Activated T-cell treated with anti-CD3 and anti-CD28 coated beads, Interleukin-2, amount 50 U/mL, for 72 hours (primary cell): ENCODE measurements around the gene SIGLEC1. TPM values are rescaled to one million over a fixed set of nuclear protein-coding genes. Genes with fewer than 3 reads are reported as not detected.
A peak's percentile ranks its signal among the peaks of the same experiment; 100 is the strongest.

Experiments used
- ATAC-seq, 2 donors: fragments of 150-1000 bp; cut with Tn5 transposase; replicated peaks in 1 of 2; 2 replicates each; pipeline ENCODE4 v1.10.0; 2021; ENCODE audit warnings: moderate library complexity in 2 of 2, mild to moderate bottlenecking in 1 of 2
- DNase-seq, 2 donors: peaks; one replicate each; pipeline ENCODE4 v3.0.0; 2021 to 2022; ENCODE audit warnings: mixed read lengths in 1 of 2
- H3K27ac Mint-ChIP-seq: one replicate; pipeline ENCODE4 v1.8.0; 2022; ENCODE audit warnings: mild to moderate bottlenecking, moderate library complexity, mixed read lengths
- H3K27me3 Mint-ChIP-seq: one replicate; pipeline ENCODE4 v1.8.0; 2022; ENCODE audit warnings: low read depth, mixed read lengths
- H3K36me3 Mint-ChIP-seq, 2 donors: one replicate each; pipeline ENCODE4 v1.8.0; 2022; ENCODE audit warnings: mixed read lengths in 2 of 2, mild to moderate bottlenecking in 1 of 2; ENCODE audit not compliant: insufficient read depth in 2 of 2
- H3K4me1 Mint-ChIP-seq: one replicate; pipeline ENCODE4 v1.8.0; 2022; ENCODE audit warnings: low read depth, mixed read lengths
- H3K4me3 Mint-ChIP-seq, 2 donors: one replicate each; pipeline ENCODE4 v1.8.0; 2022; ENCODE audit warnings: mild to moderate bottlenecking in 2 of 2, mixed read lengths in 2 of 2, moderate library complexity in 2 of 2
- H3K9me3 Mint-ChIP-seq, 2 donors: one replicate each; pipeline ENCODE4 v1.8.0; 2022; ENCODE audit warnings: mixed read lengths in 2 of 2
- total RNA-seq, 2 donors: library from RNA; stranded (reverse); gene quantifications; one replicate each; pipeline ENCODE4 v1.2.3, GENCODE V29; 2022

The SIGLEC1 gene
- total RNA-seq, 2 donors from 2014 or later = 0.02 TPM; not detected in 1

DNA sequence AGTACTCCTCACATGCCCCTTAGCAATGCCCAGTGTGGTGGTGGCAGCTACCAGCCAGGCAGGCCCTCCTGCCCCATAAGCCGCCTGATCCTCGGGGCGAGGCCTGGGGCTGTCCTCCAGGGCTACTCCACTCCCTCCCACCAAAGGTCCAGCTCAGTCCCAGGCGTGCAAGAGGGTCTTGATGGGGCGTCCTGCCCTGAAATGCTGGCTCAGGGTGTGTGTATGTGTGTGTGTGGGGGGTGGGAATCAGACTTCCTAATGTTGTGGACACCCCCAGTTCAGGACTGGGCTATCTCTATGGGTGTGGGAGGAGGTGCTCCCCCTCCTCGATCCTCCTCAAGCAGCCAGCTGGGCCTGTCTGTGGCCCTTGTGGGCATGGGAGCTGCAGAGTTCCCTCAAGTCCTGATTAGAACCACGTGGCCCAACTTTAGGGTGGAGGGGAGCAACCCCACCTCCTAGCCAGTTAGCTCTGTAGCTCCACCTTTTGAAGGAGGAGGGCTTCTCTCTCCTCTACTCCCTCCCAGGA lies 27.6 kb upstream of the SIGLEC1 start:
- no peak overlapping the region for H3K4me3 Mint-ChIP-seq
- no peak for ATAC-seq
- no peaks in the 10 kb centered on the region for H3K9me3 Mint-ChIP-seq
- peaks cover 5% of the 10 kb centered on the region for H3K4me1 Mint-ChIP-seq
- DNase-seq = no peak
- H3K27me3 Mint-ChIP-seq = peaks cover 9% of the 10 kb centered on the region
- no peaks in the 10 kb centered on the region for H3K36me3 Mint-ChIP-seq
- H3K27ac Mint-ChIP-seq = no peak overlapping the region

DNA sequence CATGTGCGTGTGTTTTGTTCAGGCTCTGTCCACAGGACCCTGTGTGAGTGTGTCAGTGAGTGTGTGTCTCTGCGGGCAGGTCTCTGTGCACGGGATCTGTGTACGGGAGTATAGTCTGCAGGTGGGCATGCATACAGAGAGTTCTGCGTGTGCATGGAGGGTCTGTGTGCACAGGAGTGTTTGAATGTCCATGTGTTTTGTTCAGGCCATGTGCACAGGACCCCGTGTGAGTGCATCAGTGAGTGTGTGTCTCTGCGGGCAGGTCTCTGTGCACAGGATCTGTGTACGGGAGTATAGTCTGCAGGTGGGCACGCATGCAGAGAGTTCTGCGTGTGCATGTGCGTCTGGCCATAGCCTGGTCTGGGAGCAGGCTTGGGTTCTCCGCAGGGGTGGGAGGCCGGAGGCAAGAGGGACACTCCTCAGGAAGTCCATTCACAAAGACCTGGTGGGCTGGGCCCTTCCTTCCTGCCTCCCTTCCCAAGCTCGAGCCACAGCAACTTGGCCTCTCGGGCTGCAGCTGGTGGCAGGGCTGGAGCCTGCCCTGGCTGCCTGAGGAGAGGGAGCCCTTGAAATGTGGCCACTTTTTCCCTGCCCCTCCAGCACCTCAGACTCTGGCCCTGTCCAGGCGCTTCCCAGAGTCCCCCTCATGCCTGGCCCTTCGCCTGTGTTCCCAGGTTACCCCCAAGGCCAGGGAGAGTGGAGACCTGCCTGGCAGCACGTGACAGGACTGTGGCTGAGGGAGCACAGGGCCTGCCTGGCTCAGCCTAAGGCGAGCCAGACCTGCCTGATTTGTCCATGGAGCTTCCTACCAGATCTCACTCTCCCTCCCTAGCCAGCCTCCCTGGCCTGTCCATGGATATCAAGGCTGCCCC lies 26.9 kb upstream of the SIGLEC1 start:
- H3K27ac Mint-ChIP-seq = no peak overlapping the region
- H3K36me3 Mint-ChIP-seq = no peaks in the 10 kb centered on the region
- no peaks in the 10 kb centered on the region for H3K4me1 Mint-ChIP-seq

DNA sequence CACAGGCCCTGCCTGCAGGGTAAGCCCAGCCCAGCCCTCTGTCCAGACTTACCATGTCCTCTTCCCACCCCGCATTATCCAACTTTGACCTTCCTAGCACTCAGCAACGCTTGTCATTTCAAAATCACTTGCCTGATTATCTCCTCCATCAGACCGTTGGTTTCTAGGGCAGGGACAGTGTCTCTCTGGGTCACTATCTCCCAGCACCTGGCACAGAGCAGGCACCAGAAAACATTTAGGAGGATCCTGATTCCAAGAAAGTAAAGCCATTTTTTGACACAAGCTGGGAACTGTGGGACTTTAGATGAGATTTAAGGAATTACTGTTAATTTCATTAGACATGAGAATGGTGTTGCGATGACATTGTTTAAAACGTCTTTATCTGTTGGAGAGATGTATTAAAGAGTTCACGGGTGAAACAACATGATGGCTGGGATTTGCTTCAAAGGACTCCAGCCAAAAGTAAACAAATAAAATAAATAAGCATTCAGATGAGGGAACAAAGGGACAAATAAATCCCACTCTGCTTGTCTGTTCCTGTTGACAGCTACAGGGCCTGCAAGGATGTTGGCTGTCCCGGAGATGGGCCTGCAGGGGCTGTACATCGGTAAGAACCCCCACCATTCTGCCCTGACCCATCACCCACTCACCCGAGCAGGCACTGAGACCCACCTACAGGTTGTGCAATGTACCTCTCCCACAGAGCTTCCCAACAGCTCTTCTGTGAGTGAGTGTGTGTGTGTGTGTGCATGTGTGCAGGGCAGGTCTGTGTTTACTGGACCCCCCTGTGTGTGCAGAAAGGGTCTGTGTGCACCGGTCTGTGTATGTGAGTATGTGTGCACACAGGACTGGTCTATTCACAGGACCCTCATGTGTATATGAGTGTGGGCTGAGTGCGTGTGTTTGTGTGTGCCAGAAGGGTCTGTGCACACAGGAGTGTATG lies 26.0 kb upstream of the SIGLEC1 start:
- DNase-seq (no peak), ATAC-seq (no peak)
- H3K36me3 Mint-ChIP-seq = no peaks in the 10 kb centered on the region
- no peak overlapping the region for H3K4me3 Mint-ChIP-seq
- H3K27me3 Mint-ChIP-seq = peaks cover 3% of the 10 kb centered on the region
- no peak overlapping the region for H3K27ac Mint-ChIP-seq
- no peaks in the 10 kb centered on the region for H3K4me1 Mint-ChIP-seq
- no peaks in the 10 kb centered on the region for H3K9me3 Mint-ChIP-seq

More for the DNA sequence above, 26.9 kb upstream of the SIGLEC1 start:
- ATAC-seq (no peak), DNase-seq (no peak)
- H3K27me3 Mint-ChIP-seq = peaks cover 2% of the 10 kb centered on the region
- no peaks in the 10 kb centered on the region for H3K9me3 Mint-ChIP-seq
- no peak overlapping the region for H3K4me3 Mint-ChIP-seq

DNA sequence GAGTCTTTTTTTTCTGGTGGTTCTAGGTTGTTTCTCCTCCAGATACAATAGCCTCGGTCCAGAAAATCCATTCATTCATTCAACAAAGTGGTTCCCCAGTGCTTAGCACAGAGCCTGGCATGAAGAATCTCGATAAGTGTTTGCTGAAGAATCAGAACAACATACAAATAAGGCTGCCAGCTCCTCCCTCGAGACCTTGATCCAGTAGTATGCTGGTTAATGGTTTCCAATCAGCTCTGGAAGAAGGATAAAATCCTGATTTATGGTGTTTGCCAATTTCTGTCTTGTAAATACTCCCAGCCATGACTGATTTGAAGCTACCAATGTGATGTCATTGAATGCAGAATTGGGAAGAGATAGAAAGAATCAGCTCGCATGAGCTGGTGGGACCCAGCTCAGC lies 23.4 kb upstream of the SIGLEC1 start:
- ATAC-seq = no peak
- Mint-ChIP-seq H3K4me3 (no peak overlapping the region), H3K27me3 (peaks cover 22% of the 10 kb centered on the region), H3K4me1 (no peaks in the 10 kb centered on the region), H3K27ac (no peak overlapping the region), H3K9me3 (no peaks in the 10 kb centered on the region), H3K36me3 (no peaks in the 10 kb centered on the region)
- DNase-seq = no peak

DNA sequence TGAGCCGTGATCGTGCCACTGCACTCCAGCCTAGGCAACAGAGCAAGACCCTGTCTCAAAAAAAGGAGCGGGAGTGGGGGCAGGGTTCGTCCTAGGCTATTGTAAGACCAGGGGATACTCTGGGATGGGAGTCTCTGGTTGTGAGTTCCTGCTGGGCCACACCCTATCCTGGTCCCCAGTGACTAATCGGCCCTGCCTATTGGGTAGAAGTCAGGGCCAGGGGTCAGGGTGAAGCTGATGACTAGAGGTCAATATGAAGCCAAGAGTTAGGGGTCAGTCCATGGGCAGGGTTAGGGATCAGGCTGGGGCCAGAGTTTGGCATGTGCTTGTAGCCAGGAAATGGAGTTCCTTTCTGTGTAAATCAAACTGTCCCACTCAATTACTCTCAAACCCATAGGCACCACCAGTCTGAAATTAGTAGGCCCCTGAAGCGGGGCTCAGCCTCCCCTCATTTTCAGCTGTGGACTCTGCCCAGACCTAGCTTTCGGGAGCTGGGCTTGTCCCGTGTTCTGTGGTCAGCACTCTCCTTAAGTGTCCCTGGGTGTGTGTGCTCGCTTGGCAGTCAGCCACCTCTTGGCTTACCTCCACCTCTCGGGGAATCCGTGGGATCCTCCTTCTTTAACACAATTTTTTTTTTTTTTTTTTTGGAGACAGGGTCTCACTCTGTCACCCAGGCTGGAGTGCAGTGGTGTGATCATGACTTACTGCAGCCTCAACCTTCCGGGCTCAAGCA lies 21.9 kb upstream of the SIGLEC1 start:
- Mint-ChIP-seq H3K4me3 (no peak overlapping the region), H3K27me3 (peaks cover 32% of the 10 kb centered on the region), H3K4me1 (no peaks in the 10 kb centered on the region), H3K27ac (no peak overlapping the region), H3K36me3 (no peaks in the 10 kb centered on the region), H3K9me3 (no peaks in the 10 kb centered on the region)
- ATAC-seq (no peak), DNase-seq (no peak)

DNA sequence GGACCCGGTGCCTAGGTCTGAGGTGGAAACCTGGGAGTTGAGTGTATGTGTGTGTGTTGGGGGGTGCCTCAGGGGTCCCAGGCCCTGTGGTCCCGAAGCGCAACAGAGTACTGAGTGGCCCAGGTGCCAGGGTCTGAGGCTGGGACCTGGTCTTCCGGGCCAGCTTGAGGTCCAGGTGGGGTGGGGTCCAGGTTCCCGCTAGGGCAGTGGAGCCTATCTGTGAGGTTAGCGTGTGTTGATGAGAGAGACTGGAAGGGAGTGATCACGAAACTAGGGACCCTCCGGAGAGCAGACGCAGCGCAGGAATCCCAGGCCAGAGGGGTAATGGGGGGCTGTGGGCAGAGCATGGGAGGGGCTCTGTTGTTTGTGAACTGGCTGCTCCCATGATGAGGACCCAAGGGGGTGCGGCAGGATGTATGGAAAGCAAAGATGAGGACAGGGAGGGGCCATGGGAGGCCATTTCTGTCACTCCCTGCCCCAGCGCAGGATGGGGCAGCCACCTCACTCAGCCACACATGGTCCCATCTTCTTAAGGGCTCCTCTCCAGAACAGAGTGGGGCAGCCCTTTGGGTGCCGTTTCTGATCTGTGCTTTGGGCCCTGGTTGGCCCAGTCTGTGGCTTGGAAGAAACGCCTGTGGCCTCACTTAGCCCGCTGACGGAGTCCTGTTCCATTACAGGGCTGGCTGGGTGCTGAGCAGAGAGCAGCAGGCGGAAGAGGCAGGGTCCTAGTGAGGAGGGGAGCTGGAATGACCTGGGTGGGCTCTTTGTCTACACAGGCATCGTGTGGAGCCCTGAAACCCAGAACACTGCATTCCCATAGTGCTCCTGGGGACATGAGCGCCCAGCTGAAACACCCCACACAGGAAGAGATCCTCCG lies 21.0 kb upstream of the SIGLEC1 start:
- Mint-ChIP-seq H3K27me3 (peaks cover 34% of the 10 kb centered on the region), H3K4me3 (no peak overlapping the region), H3K27ac (no peak overlapping the region), H3K4me1 (no peaks in the 10 kb centered on the region), H3K36me3 (no peaks in the 10 kb centered on the region), H3K9me3 (no peaks in the 10 kb centered on the region)
- DNase-seq = no peak
- no peak for ATAC-seq

DNA sequence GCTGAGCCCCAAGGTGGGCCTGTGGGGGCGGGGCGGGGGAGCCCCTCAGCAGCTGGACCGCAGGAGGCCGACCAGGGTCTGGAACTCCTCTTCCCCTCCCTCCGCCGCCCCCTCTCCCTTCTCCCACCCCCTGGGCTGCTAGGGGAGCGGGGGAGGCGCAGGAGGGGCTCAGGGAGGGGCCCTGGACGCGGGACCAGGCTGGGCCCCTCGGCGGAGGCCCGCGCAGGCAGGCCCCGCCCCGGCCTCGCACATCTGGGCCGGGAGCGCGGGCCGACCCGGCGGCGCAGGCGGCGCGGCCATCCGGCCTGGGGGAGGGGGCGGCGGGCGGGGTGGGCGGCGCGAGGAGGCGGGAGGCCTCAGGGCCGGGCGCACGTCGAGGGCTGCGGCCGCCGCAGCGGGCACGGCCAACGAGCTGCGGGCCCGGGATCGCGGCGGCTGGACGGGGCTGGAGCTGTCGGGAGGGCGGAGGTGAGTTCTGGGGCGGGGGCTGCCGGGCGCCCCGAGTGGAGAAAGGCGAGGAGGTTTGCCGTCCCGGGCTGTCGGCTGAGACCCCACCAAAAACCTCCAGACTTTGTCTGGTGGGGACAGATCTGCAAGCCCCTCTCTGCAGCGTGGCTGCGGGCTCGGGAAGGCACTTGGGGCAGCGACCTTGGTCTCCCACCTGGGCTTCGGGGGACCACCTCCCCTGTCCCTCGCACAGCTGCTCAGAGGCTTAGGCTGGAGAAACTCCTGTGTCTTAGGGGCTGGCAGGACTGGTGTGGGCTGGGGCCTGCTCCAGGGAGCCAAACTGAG lies 20.1 kb upstream of the SIGLEC1 start, which contains the start of gene HSPA12B:
Gene HSPA12B (plus strand): TSS at position 359 of the 792 bp plus-strand sequence. CDS start 5,990 bp downstream, outside the sequence.
- peak in 1 of 2 donors; percentile 40 for ATAC-seq
- Mint-ChIP-seq H3K4me3 (no peak within 1 kb of the TSS), H3K9me3 (no peaks in the 10 kb centered on the region), H3K27me3 (peaks cover 42% of the 10 kb centered on the region), H3K27ac (no peak within 1 kb of the TSS), H3K36me3 (no peaks in the 10 kb centered on the region), H3K4me1 (no peaks in the 10 kb centered on the region)
- no peak for DNase-seq

DNA sequence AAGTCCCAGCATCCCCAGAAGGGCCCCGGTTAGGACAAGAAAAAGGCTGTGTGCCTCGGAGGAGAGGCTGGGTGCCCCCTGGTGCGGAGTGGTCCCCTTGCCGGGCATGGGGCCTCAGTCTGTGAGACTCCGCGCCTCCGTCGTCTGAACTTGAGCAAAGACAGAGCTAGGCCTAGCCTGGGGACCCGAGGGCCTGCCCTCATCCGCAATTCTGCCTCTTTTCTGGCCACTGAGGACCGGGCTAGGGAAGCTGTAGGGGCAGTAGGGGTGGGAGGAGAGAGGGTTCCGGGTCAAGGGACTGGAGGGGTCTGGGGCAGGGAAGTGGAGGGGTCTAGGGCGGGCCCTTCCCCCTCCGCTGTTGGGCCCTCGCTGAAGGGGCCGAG lies 19.5 kb upstream of the SIGLEC1 start:
- Mint-ChIP-seq H3K36me3 (no peaks in the 10 kb centered on the region), H3K27ac (no peak overlapping the region), H3K4me3 (no peak overlapping the region), H3K27me3 (peaks cover 48% of the 10 kb centered on the region), H3K9me3 (no peaks in the 10 kb centered on the region), H3K4me1 (no peaks in the 10 kb centered on the region)
- no peak for DNase-seq
- no peak for ATAC-seq

DNA sequence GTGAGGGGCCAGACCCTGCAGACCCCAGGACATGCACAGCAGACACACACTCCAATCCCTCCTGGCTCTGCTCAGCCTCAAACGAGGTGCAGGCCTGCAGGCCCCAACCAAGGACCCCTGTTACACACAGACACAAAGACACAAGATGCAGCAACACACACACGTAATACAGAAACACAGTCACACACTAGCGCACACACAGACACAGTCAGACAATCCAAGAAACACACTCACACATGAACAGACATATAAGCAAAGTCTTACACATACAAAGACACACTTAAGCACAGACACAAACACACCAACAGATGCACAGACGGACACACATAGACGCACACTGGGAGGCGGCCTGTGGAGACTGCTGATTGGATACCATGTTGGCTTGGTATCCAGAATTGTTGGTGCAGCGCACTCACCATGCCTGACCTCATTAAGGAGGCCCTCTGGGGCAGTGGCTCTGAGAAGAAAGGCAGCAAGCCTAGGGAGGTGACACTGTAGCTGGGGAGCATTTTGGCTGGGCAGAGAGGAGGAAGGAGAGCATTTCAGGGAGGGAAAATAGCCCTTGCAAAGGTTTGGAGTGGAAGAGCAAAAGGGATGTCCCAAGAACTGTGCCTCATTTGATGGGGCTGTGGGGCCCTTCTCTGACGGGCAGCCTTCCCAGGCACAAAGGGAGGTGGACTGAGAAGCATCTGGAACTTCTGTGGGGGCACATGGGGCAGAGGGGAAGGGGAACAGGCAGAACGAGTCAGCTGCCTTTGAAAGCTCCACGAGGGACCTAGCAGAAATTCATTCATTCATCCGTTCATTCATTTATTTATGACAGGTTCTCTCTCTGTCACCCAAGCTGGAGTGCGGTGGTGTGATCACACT lies 18.6 kb upstream of the SIGLEC1 start:
- Mint-ChIP-seq H3K4me3 (no peak overlapping the region), H3K36me3 (no peaks in the 10 kb centered on the region), H3K27ac (no peak overlapping the region), H3K4me1 (no peaks in the 10 kb centered on the region), H3K27me3 (peaks cover 51% of the 10 kb centered on the region), H3K9me3 (no peaks in the 10 kb centered on the region)
- no peak for ATAC-seq
- DNase-seq = no peak

DNA sequence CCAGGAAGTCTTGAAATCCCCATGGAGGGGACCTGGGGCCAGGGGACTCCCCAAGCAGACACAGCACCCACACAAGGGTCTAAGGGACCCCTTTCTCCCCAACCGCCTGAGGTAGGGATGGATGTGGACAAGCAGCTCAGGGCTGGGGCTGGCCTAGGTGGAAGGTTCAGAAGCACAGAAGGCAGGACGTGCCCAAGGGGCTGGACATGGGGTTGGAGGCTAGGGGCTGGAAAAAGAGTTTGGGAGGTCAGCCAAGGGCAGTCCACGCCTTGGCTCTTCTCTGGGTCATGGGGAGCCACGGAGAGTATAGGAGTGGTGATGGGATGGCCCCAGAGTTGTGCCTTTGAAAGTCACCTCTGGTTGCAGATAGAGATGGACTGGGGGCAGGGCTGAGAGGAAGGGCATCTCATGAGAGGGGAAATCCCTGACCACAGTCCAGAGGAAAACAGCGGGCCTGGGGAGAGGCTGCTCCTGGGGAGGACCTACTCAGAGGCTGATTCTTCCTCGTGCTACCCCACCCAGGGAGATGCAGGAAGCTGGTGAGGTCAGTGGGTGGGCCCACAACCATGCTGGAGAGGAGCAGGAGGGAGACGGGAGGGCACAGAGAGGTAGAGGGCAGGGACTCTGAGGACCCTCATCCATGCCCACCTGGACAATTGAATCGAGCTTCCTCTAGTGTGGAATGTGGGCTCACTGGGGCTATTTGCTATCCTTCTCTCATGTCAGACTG lies 17.6 kb upstream of the SIGLEC1 start:
- Mint-ChIP-seq H3K4me1 (no peaks in the 10 kb centered on the region), H3K27me3 (peaks cover 51% of the 10 kb centered on the region), H3K27ac (no peak overlapping the region), H3K36me3 (no peaks in the 10 kb centered on the region), H3K4me3 (no peak overlapping the region), H3K9me3 (no peaks in the 10 kb centered on the region)
- no peak for ATAC-seq
- DNase-seq = no peak
